Thoracic aorta (tissue), 2 donors: Measurements from ENCODE around the gene DUOX1. TPM values are rescaled to one million over a fixed set of nuclear protein-coding genes. Genes with fewer than 3 reads are reported as not detected.

Source experiments
- ATAC-seq: fragments of 150-250 bp; one replicate; pipeline ENCODE4 v1.8.0; 2017; ENCODE audit warnings: low read depth; ENCODE audit not compliant: insufficient number of reproducible peaks, low FRiP score
- DNase-seq: peaks from one replicate; pipeline ENCODE4 v3.0.0-alpha.2; 2020; ENCODE audit warnings: low spot score
- H3K27ac ChIP-seq, 2 donors: fragments of 200-600 bp; sonication (generic); 1 replicate in 1 of 2; 2 replicates in 1 of 2; pipeline ENCODE4 v1.5.1; 2016; ENCODE audit warnings: mild to moderate bottlenecking in 2 of 2, moderate library complexity in 2 of 2
- H3K27me3 ChIP-seq: fragments of 200-600 bp; sonication (generic); replicated peaks from 2 replicates; pipeline ENCODE4 v1.6.0; 2016; ENCODE audit warnings: mild to moderate bottlenecking; ENCODE audit not compliant: insufficient read depth
- H3K36me3 ChIP-seq: fragments of 200-600 bp; sonication (generic); one replicate; pipeline ENCODE4 v1.5.1; 2016
- H3K4me1 ChIP-seq, 2 donors: fragments of 200-600 bp; sonication (generic); 1 replicate in 1 of 2; 2 replicates in 1 of 2; pipeline versions ENCODE4 v1.5.1 to v1.6.0; 2016; ENCODE audit warnings: low read depth in 2 of 2, mild to moderate bottlenecking in 1 of 2; ENCODE audit not compliant: control insufficient read depth in 1 of 2
- H3K4me3 ChIP-seq: fragments of 200-600 bp; sonication (generic); 2 replicates; pipeline ENCODE4 v1.5.1; 2016; ENCODE audit warnings: mild to moderate bottlenecking
- H3K9me3 ChIP-seq: fragments of 200-600 bp; sonication (generic); 2 replicates; pipeline ENCODE4 v1.5.1; 2016
- CTCF ChIP-seq: fragments of 200-600 bp; sonication (generic); IDR thresholded peaks from one replicate; pipeline ENCODE4 v1.5.1; 2019; ENCODE audit warnings: antibody characterized with exemption
- total RNA-seq, 2 donors: library from RNA; depleted of rRNA; stranded (reverse); fragments of >200 nt; gene quantifications; one replicate each; pipeline versions ENCODE4 v1.1.0 to v1.2.3, GENCODE V29; 2016

DUOX1 gene
- total RNA-seq, 2 donors from 2014 or later, result 0.56 to 0.68 TPM

GRCh38 chr15:45174577-45174976 is 44.8 kb downstream of the DUOX1 start:
- Histone ChIP-seq H3K4me3 (no peak overlapping the region), H3K9me3 (no peaks in the 10 kb centered on the region), H3K36me3 (no peaks in the 10 kb centered on the region), H3K27me3 (no peaks in the 10 kb centered on the region), H3K4me1 (no peaks in the 10 kb centered on the region), H3K27ac (no peak overlapping the region)
- DNase-seq (no peak), ATAC-seq (no peak)
- no peak for TF ChIP-seq CTCF

GRCh38 chr15:45177285-45177684 is 47.5 kb downstream of the DUOX1 start:
- ATAC-seq (no peak), DNase-seq (no peak)
- no peak overlapping the region for H3K4me3 ChIP-seq
- TF ChIP-seq CTCF, result no peak
- no peak overlapping the region for H3K27ac ChIP-seq
- H3K27me3 ChIP-seq, result no peaks in the 10 kb centered on the region
- H3K9me3 ChIP-seq, result no peaks in the 10 kb centered on the region
- H3K4me1 ChIP-seq, result no peaks in the 10 kb centered on the region
- no peaks in the 10 kb centered on the region for H3K36me3 ChIP-seq

- H3K36me3 ChIP-seq, result no peaks in the 10 kb centered on the region
- ATAC-seq (no peak), DNase-seq (no peak)
- H3K4me3 ChIP-seq, result no peak overlapping the region
- no peaks in the 10 kb centered on the region for H3K27me3 ChIP-seq
- no peaks in the 10 kb centered on the region for H3K4me1 ChIP-seq
- H3K27ac ChIP-seq, result no peak overlapping the region
- peak; percentile 41 for TF ChIP-seq CTCF
- no peaks in the 10 kb centered on the region for H3K9me3 ChIP-seq
These were observed 49.6 kb downstream of the DUOX1 start for GRCh38 chr15:45179221-45179985.

- Histone ChIP-seq H3K4me3 (no peak overlapping the region), H3K27ac (no peak overlapping the region), H3K27me3 (no peaks in the 10 kb centered on the region), H3K9me3 (no peaks in the 10 kb centered on the region), H3K4me1 (peaks cover 0 to 3% of the 10 kb centered on the region in 2 donors), H3K36me3 (no peaks in the 10 kb centered on the region)
- no peak for DNase-seq
- no peak for ATAC-seq
- TF ChIP-seq CTCF, result no peak
These were observed 50.4 kb downstream of the DUOX1 start for GRCh38 chr15:45180201-45180600.

GRCh38 chr15:45180648-45181436 is 51.0 kb downstream of the DUOX1 start:
- no peak overlapping the region for H3K4me3 ChIP-seq
- no peak for DNase-seq
- H3K27ac ChIP-seq, result no peak overlapping the region
- H3K4me1 ChIP-seq, result peaks cover 0 to 10% of the 10 kb centered on the region in 2 donors
- H3K27me3 ChIP-seq, result no peaks in the 10 kb centered on the region
- TF ChIP-seq CTCF, result no peak
- no peaks in the 10 kb centered on the region for H3K9me3 ChIP-seq
- H3K36me3 ChIP-seq, result no peaks in the 10 kb centered on the region
- ATAC-seq, result no peak
